ENCODE measurements around the gene ASB13. TPM values are rescaled to one million over a fixed set of nuclear protein-coding genes. Genes with fewer than 3 reads are reported as not detected.

The ASB13 gene
- total and polyA plus RNA-seq, 2 donors (not counting 1 experiment from before 2014, with no cell fraction given): 2.5 to 4.4 TPM

DNA sequence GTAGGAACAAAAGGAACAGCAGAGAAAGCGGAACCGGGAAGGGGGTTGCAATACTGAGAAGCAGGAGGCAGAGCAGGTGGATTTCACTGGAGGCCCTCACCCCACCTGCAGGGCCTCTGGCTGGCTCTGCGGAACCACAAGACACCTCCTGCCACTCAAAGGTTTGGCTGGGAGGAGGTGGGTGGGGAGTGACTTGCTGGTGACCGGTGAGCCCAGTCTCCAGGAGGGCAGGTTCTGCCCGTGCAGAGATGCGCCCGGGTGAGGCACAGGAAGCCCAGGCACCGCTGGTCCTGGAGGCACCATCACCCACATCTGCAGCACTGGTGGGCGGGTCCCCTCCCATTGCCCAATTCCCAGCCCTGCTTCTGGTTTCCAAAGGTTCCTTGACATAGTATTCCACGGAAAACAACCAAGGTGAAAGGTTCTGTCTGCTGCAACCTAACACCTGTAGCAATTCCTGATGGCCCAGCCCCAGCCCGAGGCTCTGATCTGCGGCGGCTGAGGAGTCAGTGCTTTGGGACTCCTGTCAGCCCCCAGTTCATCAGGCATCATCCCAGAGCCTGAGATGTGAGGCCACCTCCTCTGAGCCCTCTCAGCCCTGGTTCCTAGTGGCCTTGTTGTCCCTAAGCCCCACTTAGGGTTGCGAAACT is 77.3 kb downstream of the ASB13 start:
- ATAC-seq (ENCODE audit: low read depth): no peak
- H2AFZ ChIP-seq (ENCODE audit: insufficient read depth, low read depth, low read length, poor library complexity, severe bottlenecking): no peak overlapping the region
- H3K4me2 ChIP-seq (replicated peaks; ENCODE audit: low read depth, low read length, poor library complexity, severe bottlenecking): no peak overlapping the region
- H3K4me3 ChIP-seq (ENCODE audit: control extremely low read depth in 1 of 5, extremely low read depth in 1 of 5, insufficient read depth in 1 of 5, low read depth in 2 of 5, low read length in 4 of 5): no peak overlapping the region
- H3K4me3 Mint-ChIP-seq: no peak overlapping the region
- ChIA-PET POLR2A (no interaction called here), CTCF (no interaction called here)
- TF ChIP-seq EZH2 (IDR thresholded peaks at IDR 0.05; ENCODE audit: borderline replicate concordance, insufficient read depth, low read depth, low read length, poor library complexity, severe bottlenecking): no peak
- TF ChIP-seq, protein P1, sequence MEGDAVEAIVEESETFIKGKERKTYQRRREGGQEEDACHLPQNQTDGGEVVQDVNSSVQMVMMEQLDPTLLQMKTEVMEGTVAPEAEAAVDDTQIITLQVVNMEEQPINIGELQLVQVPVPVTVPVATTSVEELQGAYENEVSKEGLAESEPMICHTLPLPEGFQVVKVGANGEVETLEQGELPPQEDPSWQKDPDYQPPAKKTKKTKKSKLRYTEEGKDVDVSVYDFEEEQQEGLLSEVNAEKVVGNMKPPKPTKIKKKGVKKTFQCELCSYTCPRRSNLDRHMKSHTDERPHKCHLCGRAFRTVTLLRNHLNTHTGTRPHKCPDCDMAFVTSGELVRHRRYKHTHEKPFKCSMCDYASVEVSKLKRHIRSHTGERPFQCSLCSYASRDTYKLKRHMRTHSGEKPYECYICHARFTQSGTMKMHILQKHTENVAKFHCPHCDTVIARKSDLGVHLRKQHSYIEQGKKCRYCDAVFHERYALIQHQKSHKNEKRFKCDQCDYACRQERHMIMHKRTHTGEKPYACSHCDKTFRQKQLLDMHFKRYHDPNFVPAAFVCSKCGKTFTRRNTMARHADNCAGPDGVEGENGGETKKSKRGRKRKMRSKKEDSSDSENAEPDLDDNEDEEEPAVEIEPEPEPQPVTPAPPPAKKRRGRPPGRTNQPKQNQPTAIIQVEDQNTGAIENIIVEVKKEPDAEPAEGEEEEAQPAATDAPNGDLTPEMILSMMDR (IDR thresholded peaks at IDR 0.05): no peak
- intact Hi-C loops (cut with micrococcal nuclease): no loop called here
- peaks cover 4% of the 10 kb centered on the region for H3K4me1 Mint-ChIP-seq
- no peaks in the 10 kb centered on the region for H3K79me2 ChIP-seq (ENCODE audit: control insufficient read depth, insufficient read depth, low read length)
- H3K36me3 ChIP-seq (replicated peaks in 1 of 2; ENCODE audit: control extremely low read depth in 1 of 2, control insufficient read depth in 1 of 2, extremely low read depth in 1 of 2, insufficient read depth in 2 of 2, low read length in 1 of 2): no peaks in the 10 kb centered on the region
- H3K27me3 Mint-ChIP-seq: peaks cover 39% of the 10 kb centered on the region
- 84% methylated on average over 13 of the region's 14 CpGs for whole genome bisulfite sequencing (ENCODE audit: insufficient coverage)
- peaks cover 0 to 9% (median 0%) of the 10 kb centered on the region in 3 donors for H3K9me3 ChIP-seq (ENCODE audit: control extremely low read depth in 1 of 3, control insufficient read depth in 2 of 3, insufficient read depth in 1 of 3, low read length in 2 of 3)
- H3K27me3 ChIP-seq (replicated peaks in 1 of 4; ENCODE audit: control extremely low read depth in 1 of 4, control insufficient read depth in 3 of 4, insufficient read depth in 4 of 4, low read length in 3 of 4): peaks cover 0 to 14% (median 6%) of the 10 kb centered on the region in 4 experiments
- DNase-seq: no peak
- H3K9me3 Mint-ChIP-seq (ENCODE audit: insufficient read depth): no peaks in the 10 kb centered on the region
- no peak overlapping the region for H3K27ac ChIP-seq (ENCODE audit: low read length in 2 of 2)
- no peak overlapping the region for H3K9ac ChIP-seq (ENCODE audit: low read length)
- H3K27ac Mint-ChIP-seq: no peak overlapping the region
- H4K20me1 ChIP-seq (ENCODE audit: control insufficient read depth, insufficient read depth, low read length, poor library complexity, severe bottlenecking): no peaks in the 10 kb centered on the region
- H3K4me1 ChIP-seq (ENCODE audit: control insufficient read depth in 2 of 2, insufficient read depth in 2 of 2, low read length in 2 of 2): peaks cover under 1 to 5% of the 10 kb centered on the region in 2 donors

Small RNAs within 50 kb of the gene (small RNA-seq; reads per million reads assigned to genes)
- not detected for gene AL365356.2 (ENCODE audit: insufficient read length, low read depth, low replicate concordance)
- gene RN7SL445P (ENCODE audit: insufficient read length, low read depth, low replicate concordance): not detected

Other genes starting within 250 kb of the ASB13 start
- gene CALML5, start 167.0 kb downstream of the ASB13 start, total RNA-seq: not detected in 2 replicates
- gene CALML5, start 167.0 kb downstream of the ASB13 start, polyA plus RNA-seq: not detected in 2 replicates
- gene CALML3, start 141.6 kb downstream of the ASB13 start, total RNA-seq: not detected in 2 replicates
- gene CALML3, start 141.6 kb downstream of the ASB13 start, polyA plus RNA-seq: not detected in 2 replicates
- 68.6 and 69.6 TPM in 2 replicates for gene TASOR2, start 18.2 kb upstream of the ASB13 start, total RNA-seq
- 12.3 and 16.9 TPM in 2 replicates for gene TASOR2, start 18.2 kb upstream of the ASB13 start, polyA plus RNA-seq
- 187 and 189 TPM in 2 replicates for gene GDI2, start 146.8 kb upstream of the ASB13 start, total RNA-seq
- gene GDI2, start 146.8 kb upstream of the ASB13 start, polyA plus RNA-seq: 91.1 and 110 TPM in 2 replicates
- 12.6 and 13.1 TPM in 2 replicates for gene ANKRD16, start 223.3 kb upstream of the ASB13 start, total RNA-seq
- 6.6 and 10.9 TPM in 2 replicates for gene ANKRD16, start 223.3 kb upstream of the ASB13 start, polyA plus RNA-seq
- 129 and 138 TPM in 2 replicates for gene FBH1, start 223.6 kb upstream of the ASB13 start, total RNA-seq
- 86.4 and 126 TPM in 2 replicates for gene FBH1, start 223.6 kb upstream of the ASB13 start, polyA plus RNA-seq